ENCODE data around the gene RAB11FIP4. TPM values are rescaled to one million over a fixed set of nuclear protein-coding genes. Genes with fewer than 3 reads are reported as not detected.

The RAB11FIP4 gene
- total RNA-seq, 2 donors from 2014 or later: 19.7 to 21.7 TPM

- Mint-ChIP-seq H3K27ac (no peak overlapping the region), H3K4me3 (no peak overlapping the region), H3K4me1 (no peaks in the 10 kb centered on the region), H3K27me3 (no peaks in the 10 kb centered on the region), H3K9me3 (no peaks in the 10 kb centered on the region), H3K36me3 (ENCODE audit: low read depth) (no peaks in the 10 kb centered on the region)
- no peak for ATAC-seq (replicated peaks)
These were observed 192.4 kb downstream of the RAB11FIP4 start for GRCh38 chr17:31583772-31584356.

- H3K4me1 Mint-ChIP-seq: no peaks in the 10 kb centered on the region
- H3K9me3 Mint-ChIP-seq: no peaks in the 10 kb centered on the region
- H3K27ac Mint-ChIP-seq: no peak overlapping the region
- no peaks in the 10 kb centered on the region for H3K36me3 Mint-ChIP-seq (ENCODE audit: low read depth)
- no peaks in the 10 kb centered on the region for H3K27me3 Mint-ChIP-seq
- no peak overlapping the region for H3K4me3 Mint-ChIP-seq
- no peak for ATAC-seq (replicated peaks)
These were observed 193.2 kb downstream of the RAB11FIP4 start for GRCh38 chr17:31584438-31585279.

- no peak for ATAC-seq (replicated peaks)
- H3K4me1 Mint-ChIP-seq: no peaks in the 10 kb centered on the region
- no peaks in the 10 kb centered on the region for H3K27me3 Mint-ChIP-seq
- no peaks in the 10 kb centered on the region for H3K36me3 Mint-ChIP-seq (ENCODE audit: low read depth)
- H3K4me3 Mint-ChIP-seq: no peak overlapping the region
- no peak overlapping the region for H3K27ac Mint-ChIP-seq
- H3K9me3 Mint-ChIP-seq: no peaks in the 10 kb centered on the region
These were observed 193.8 kb downstream of the RAB11FIP4 start for GRCh38 chr17:31585280-31585630.

- ATAC-seq (replicated peaks): no peak
- no peaks in the 10 kb centered on the region for H3K27me3 Mint-ChIP-seq
- no peaks in the 10 kb centered on the region for H3K9me3 Mint-ChIP-seq
- no peaks in the 10 kb centered on the region for H3K36me3 Mint-ChIP-seq (ENCODE audit: low read depth)
- H3K4me3 Mint-ChIP-seq: no peak overlapping the region
- no peaks in the 10 kb centered on the region for H3K4me1 Mint-ChIP-seq
- no peak overlapping the region for H3K27ac Mint-ChIP-seq
These were observed 195.5 kb downstream of the RAB11FIP4 start for GRCh38 chr17:31586946-31587345.

GRCh38 chr17:31587462-31587861, 196.0 kb downstream of the RAB11FIP4 start:
- no peaks in the 10 kb centered on the region for H3K9me3 Mint-ChIP-seq
- ATAC-seq (replicated peaks): no peak
- H3K4me1 Mint-ChIP-seq: no peaks in the 10 kb centered on the region
- no peaks in the 10 kb centered on the region for H3K36me3 Mint-ChIP-seq (ENCODE audit: low read depth)
- H3K4me3 Mint-ChIP-seq: no peak overlapping the region
- H3K27me3 Mint-ChIP-seq: no peaks in the 10 kb centered on the region
- no peak overlapping the region for H3K27ac Mint-ChIP-seq

Other genes starting within 250 kb of the RAB11FIP4 start
- under 1 TPM; 0.26 to 0.42 TPM for gene OMG, start 94.4 kb upstream of the RAB11FIP4 start, total RNA-seq
- 10 to 100 TPM; 18.5 to 20.7 TPM for gene EVI2B, start 77.6 kb upstream of the RAB11FIP4 start, total RNA-seq
- 10 to 100 TPM; 11.7 to 21.8 TPM for gene EVI2A, start 70.1 kb upstream of the RAB11FIP4 start, total RNA-seq

Measured in activated T-helper 17 cell treated with anti-CD3 and anti-CD28 coated beads, Interleukin-2, amount 50 U/mL, for 72 hours (primary cell).